HL-60 (cell line): ENCODE results near the gene SCAI.
A peak's percentile ranks its signal among the peaks of the same experiment; 100 is the strongest.
"Not testable (repeated sequence)": the region's sequence is repeated elsewhere in the genome, so short reads cannot be mapped to it uniquely, and the experiment has no call there.

Experiments
- DNase-seq, 2 experiments: peaks; one replicate each; pipeline ENCODE4 v3.0.0-alpha.2; 2010 to 2020; ENCODE audit warnings: low read depth in 1 of 2, low spot score in 1 of 2
- H3K27ac ChIP-seq: fragments of 250-450 bp; sonication (Bioruptor Pico); replicated peaks from 2 replicates; pipeline ENCODE4 v1.5.1; 2020; ENCODE audit warnings: mild to moderate bottlenecking, moderate library complexity
- H3K27me3 ChIP-seq: fragments of 250-450 bp; sonication (Bioruptor Pico); 2 replicates; pipeline ENCODE4 v1.5.1; 2021; ENCODE audit warnings: mild to moderate bottlenecking, moderate library complexity; ENCODE audit not compliant: insufficient read depth, poor library complexity, severe bottlenecking
- H3K4me3 ChIP-seq: replicated peaks from 2 replicates; pipeline ENCODE4 v1.5.1; 2011; ENCODE audit warnings: mild to moderate bottlenecking, control low read depth, low read length; ENCODE audit not compliant: insufficient read depth
- GABPA ChIP-seq: IDR thresholded peaks from 2 replicates; pipeline ENCODE4 v1.6.1; 2012; ENCODE audit warnings: low read depth
- POLR2AphosphoS5 ChIP-seq: IDR thresholded peaks from 2 replicates; pipeline ENCODE4 v1.6.1; 2012; ENCODE audit warnings: low read depth
- SPI1 ChIP-seq: IDR thresholded peaks from 2 replicates; pipeline ENCODE4 v1.6.1; 2012; ENCODE audit warnings: low read depth, mild to moderate bottlenecking, borderline replicate concordance
- TF ChIP-seq, protein P1 (sequence below): IDR thresholded peaks from 2 replicates; pipeline ENCODE4 v1.6.1; 2012; ENCODE audit warnings: low read depth; ENCODE audit not compliant: insufficient replicate concordance
- TF ChIP-seq, protein P2 (sequence below): IDR thresholded peaks from one replicate; pipeline ENCODE4 v1.5.1; 2011; ENCODE audit warnings: low read length, control low read depth, inconsistent platforms; ENCODE audit not compliant: insufficient read depth

Gene SCAI

DNA sequence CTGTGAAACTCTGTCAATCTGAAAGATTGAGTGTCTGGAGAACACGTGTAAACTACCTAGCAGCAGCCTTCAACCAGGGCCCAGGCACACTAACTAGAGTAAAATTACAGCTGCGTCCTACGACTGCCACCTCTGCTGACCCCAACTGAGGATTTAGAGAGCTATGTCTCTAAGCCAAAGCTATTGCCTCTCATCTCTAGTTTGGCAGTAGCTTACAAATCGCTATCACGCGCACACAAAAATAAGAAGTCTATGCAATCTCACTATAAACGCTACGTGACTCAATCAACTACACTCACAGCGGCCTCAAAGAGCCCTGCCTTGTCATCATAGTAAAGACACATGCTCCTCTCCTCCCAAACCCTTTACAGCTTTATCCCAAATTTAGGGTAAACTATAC is 37.5 kb upstream of the SCAI start:
- Histone ChIP-seq H3K4me3 (no peak overlapping the region), H3K27ac (no peak overlapping the region), H3K27me3 (no peaks in the 10 kb centered on the region)
- DNase-seq = no peak
- no peak for TF ChIP-seq GABPA

DNA sequence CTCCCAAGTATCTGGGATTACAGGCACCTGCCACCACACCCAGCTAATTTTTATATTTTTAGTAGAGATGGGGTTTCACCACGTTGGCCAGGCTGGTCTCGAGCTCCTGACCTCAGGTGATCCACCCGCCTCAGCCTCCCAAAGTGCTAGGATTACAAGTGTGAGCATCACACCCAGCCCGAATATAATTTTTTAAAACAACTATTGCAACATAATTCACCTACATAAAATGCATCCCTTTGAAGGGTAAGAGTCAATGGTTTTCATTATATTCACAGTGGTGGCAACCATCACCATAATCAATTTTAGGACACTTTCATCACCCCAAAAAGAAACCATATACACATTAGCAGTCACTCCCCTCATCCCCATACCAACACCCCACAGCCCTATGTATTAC is 36.4 kb upstream of the SCAI start:
- not testable (repeated sequence) for H3K27ac ChIP-seq, DNase-seq, H3K4me3 ChIP-seq

GRCh38 chr9:125177888-125178287 is 34.6 kb upstream of the SCAI start:
- no peaks in the 10 kb centered on the region for H3K27me3 ChIP-seq
- TF ChIP-seq SPI1 (no peak), POLR2AphosphoS5 (no peak), GABPA (no peak)
- TF ChIP-seq, protein P1, sequence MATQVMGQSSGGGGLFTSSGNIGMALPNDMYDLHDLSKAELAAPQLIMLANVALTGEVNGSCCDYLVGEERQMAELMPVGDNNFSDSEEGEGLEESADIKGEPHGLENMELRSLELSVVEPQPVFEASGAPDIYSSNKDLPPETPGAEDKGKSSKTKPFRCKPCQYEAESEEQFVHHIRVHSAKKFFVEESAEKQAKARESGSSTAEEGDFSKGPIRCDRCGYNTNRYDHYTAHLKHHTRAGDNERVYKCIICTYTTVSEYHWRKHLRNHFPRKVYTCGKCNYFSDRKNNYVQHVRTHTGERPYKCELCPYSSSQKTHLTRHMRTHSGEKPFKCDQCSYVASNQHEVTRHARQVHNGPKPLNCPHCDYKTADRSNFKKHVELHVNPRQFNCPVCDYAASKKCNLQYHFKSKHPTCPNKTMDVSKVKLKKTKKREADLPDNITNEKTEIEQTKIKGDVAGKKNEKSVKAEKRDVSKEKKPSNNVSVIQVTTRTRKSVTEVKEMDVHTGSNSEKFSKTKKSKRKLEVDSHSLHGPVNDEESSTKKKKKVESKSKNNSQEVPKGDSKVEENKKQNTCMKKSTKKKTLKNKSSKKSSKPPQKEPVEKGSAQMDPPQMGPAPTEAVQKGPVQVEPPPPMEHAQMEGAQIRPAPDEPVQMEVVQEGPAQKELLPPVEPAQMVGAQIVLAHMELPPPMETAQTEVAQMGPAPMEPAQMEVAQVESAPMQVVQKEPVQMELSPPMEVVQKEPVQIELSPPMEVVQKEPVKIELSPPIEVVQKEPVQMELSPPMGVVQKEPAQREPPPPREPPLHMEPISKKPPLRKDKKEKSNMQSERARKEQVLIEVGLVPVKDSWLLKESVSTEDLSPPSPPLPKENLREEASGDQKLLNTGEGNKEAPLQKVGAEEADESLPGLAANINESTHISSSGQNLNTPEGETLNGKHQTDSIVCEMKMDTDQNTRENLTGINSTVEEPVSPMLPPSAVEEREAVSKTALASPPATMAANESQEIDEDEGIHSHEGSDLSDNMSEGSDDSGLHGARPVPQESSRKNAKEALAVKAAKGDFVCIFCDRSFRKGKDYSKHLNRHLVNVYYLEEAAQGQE = no peak
- TF ChIP-seq, protein P2, sequence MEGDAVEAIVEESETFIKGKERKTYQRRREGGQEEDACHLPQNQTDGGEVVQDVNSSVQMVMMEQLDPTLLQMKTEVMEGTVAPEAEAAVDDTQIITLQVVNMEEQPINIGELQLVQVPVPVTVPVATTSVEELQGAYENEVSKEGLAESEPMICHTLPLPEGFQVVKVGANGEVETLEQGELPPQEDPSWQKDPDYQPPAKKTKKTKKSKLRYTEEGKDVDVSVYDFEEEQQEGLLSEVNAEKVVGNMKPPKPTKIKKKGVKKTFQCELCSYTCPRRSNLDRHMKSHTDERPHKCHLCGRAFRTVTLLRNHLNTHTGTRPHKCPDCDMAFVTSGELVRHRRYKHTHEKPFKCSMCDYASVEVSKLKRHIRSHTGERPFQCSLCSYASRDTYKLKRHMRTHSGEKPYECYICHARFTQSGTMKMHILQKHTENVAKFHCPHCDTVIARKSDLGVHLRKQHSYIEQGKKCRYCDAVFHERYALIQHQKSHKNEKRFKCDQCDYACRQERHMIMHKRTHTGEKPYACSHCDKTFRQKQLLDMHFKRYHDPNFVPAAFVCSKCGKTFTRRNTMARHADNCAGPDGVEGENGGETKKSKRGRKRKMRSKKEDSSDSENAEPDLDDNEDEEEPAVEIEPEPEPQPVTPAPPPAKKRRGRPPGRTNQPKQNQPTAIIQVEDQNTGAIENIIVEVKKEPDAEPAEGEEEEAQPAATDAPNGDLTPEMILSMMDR = no peak
- no peak for DNase-seq
- H3K27ac ChIP-seq = no peak overlapping the region
- no peak overlapping the region for H3K4me3 ChIP-seq

More for the DNA sequence above, 36.4 kb upstream of the SCAI start:
- not testable (repeated sequence) for H3K27me3 ChIP-seq

GRCh38 chr9:125176636-125177035 is 33.3 kb upstream of the SCAI start:
- no peak for DNase-seq
- Histone ChIP-seq H3K27me3 (no peaks in the 10 kb centered on the region), H3K4me3 (no peak overlapping the region), H3K27ac (no peak overlapping the region)
- TF ChIP-seq, protein P1 = no peak

GRCh38 chr9:125172031-125172755 is 28.9 kb upstream of the SCAI start:
- no peak for DNase-seq
- peak; percentile 19; the same call in 1 of the 2 replicates for TF ChIP-seq SPI1
- TF ChIP-seq, protein P2 = no peak
- TF ChIP-seq, protein P1 = no peak
- no peak for TF ChIP-seq GABPA
- no peak for TF ChIP-seq POLR2AphosphoS5
- H3K27me3 ChIP-seq = no peaks in the 10 kb centered on the region
- no peak overlapping the region for H3K4me3 ChIP-seq
- H3K27ac ChIP-seq = no peak overlapping the region
